Right cardiac atrium (tissue), 5 donors: ENCODE measurements around the gene LRP11. TPM values are rescaled to one million over a fixed set of nuclear protein-coding genes. Genes with fewer than 3 reads are reported as not detected.
A peak's percentile ranks its signal among the peaks of the same experiment; 100 is the strongest.
"Not testable (repeated sequence)": the region's sequence is repeated elsewhere in the genome, so short reads cannot be mapped to it uniquely, and the experiment has no call there.

Experiments used
- ATAC-seq, 2 donors: fragments of 200-7000 bp; cut with Tn5 transposase; one replicate each; pipeline versions ENCODE4 v1.8.0 to v1.9.1; 2020; ENCODE audit warnings: moderate library complexity in 2 of 2, mild to moderate bottlenecking in 1 of 2
- DNase-seq, 3 donors: peaks; one replicate each; pipeline ENCODE4 v3.0.0-alpha.2; 2020
- H3K27ac ChIP-seq: one replicate; pipeline ENCODE4 v1.5.1; 2013; ENCODE audit warnings: mild to moderate bottlenecking, low read length, control low read depth, moderate library complexity
- H3K27me3 ChIP-seq: one replicate; pipeline ENCODE4 v1.6.1; 2013; ENCODE audit not compliant: control insufficient read depth, insufficient read depth
- H3K4me1 ChIP-seq: one replicate; pipeline ENCODE4 v1.6.1; 2013; ENCODE audit warnings: low read length; ENCODE audit not compliant: control insufficient read depth, insufficient read depth
- H3K4me3 ChIP-seq: one replicate; pipeline ENCODE4 v1.5.1; 2013; ENCODE audit warnings: low read length, control low read depth
- H3K9me3 ChIP-seq: one replicate; pipeline ENCODE4 v1.6.1; 2013; ENCODE audit warnings: low read length; ENCODE audit not compliant: control insufficient read depth
- WGBS: extraction: QIAGEN DNeasy Blood & Tissue Kit; methylation state at CpG from one replicate; pipeline ENCODE4 v1.1.7; 2013; 5-methylcytosine and 5-hydroxymethylcytosine counted together
- intact Hi-C, 4 donors: fragments of 100-400 bp; cut with DNase I; formaldehyde crosslinking; loops; one replicate each; pipeline versions ENCODE4 v1.11.0 to v1.14.0; 2022 to 2023
- long read RNA-seq, 4 donors: library from polyadenylated mRNA; unstranded; transcript quantifications; one replicate each; pipeline ENCODE4 v2.0.0, GENCODE V29; 2020 to 2021
- polyA plus RNA-seq: library from polyadenylated mRNA; stranded (reverse); fragments of 200-250 nt; gene quantifications from one replicate; pipeline ENCODE4 v1.2.3, GENCODE V29; 2013
- total RNA-seq, 4 donors: library from RNA; stranded (reverse); fragmentation: NEBNext Ultra II Directional; extraction: Animal tissue kit (Norgen Biotek cat#: 25700); gene quantifications; one replicate each; pipeline ENCODE4 v1.2.1, GENCODE V29; 2021
- donor health status: healthy with polysubstance abuse.
- donor health status: DM: no; HTN: yes; CAD: no.
- donor health status: DM: no; HTN: no; CAD: no.
- donor health status: DM: no; HTN: yes; CAD: no; lungs with severe emphysema.
- donor health status: DM: yes; HTN: yes; CAD: no.

Gene LRP11, protein sequence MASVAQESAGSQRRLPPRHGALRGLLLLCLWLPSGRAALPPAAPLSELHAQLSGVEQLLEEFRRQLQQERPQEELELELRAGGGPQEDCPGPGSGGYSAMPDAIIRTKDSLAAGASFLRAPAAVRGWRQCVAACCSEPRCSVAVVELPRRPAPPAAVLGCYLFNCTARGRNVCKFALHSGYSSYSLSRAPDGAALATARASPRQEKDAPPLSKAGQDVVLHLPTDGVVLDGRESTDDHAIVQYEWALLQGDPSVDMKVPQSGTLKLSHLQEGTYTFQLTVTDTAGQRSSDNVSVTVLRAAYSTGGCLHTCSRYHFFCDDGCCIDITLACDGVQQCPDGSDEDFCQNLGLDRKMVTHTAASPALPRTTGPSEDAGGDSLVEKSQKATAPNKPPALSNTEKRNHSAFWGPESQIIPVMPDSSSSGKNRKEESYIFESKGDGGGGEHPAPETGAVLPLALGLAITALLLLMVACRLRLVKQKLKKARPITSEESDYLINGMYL
- total RNA-seq: 10 to 100 TPM; 16.8 to 36.6 (median 23.5) TPM
- polyA plus RNA-seq: 11.5 TPM
- long read RNA-seq, donor 1, transcript LRP11-201 (7 exons, 3,260 nt): major isoform, 7 of 36 reads
- long read RNA-seq, donor 1, partial matches to known transcripts: 20 of 36 reads
- long read RNA-seq, donor 1, other reads (novel, unspliced or antisense): 9 of 36 reads
- long read RNA-seq, donor 2, transcript LRP11-201 (7 exons, 3,260 nt): major isoform, 13 of 26 reads
- long read RNA-seq, donor 2, partial matches to known transcripts: 5 of 26 reads
- long read RNA-seq, donor 2, other reads (novel, unspliced or antisense): 7 of 26 reads
- long read RNA-seq, donor 3, partial matches to known transcripts: 3 of 10 reads
- long read RNA-seq, donor 3, other reads (novel, unspliced or antisense): 3 of 10 reads
- long read RNA-seq, donor 4, transcript LRP11-201 (7 exons, 3,260 nt): major isoform, 7 of 15 reads
- long read RNA-seq, donor 4, partial matches to known transcripts: 3 of 15 reads
- long read RNA-seq, donor 4, other reads (novel, unspliced or antisense): 5 of 15 reads

DNA sequence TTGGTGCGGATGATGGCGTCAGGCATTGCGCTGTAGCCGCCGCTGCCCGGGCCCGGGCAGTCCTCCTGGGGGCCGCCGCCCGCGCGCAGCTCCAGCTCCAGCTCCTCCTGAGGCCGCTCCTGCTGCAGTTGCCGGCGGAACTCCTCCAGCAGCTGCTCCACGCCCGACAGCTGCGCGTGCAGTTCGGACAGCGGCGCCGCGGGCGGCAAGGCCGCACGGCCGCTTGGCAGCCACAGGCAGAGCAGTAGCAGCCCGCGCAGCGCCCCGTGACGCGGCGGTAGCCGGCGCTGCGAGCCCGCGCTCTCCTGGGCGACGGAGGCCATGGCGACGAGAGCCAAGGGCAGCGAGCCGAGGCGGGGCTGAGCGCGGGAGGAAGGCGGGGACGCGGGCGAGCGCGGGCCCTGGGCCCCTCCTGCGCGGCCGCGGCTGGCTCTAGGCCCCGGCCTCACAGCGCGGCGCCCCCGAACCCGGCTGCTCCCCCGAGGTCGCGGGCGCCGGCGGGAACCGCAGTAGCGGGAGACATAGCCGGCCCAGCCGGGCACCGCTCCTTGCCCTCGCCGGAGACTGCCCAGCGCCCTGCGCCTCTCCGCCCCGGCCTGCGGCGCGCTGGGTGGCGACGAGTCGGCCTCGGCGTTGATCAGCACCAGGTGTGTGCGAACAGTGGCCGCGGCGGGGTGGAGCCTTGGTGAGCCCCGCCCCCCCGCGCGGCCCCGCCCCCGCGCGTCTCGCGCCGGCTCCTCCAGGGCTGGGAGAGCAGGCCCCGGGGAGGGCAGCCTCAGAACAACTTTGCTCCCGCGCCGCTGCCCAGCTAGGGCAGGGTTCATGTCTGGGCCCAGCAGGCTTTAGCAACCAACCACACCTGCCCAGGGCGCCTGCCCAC, at the start of gene LRP11:
Gene LRP11, minus strand, starts transcription at position 662 of the 880 bp plus-strand sequence. Its CDS starts 339 bp downstream, at position 323.
- Histone ChIP-seq H3K27me3 (no peaks in the 10 kb centered on the region), H3K4me1 (no peaks in the 10 kb centered on the region), H3K9me3 (no peaks in the 10 kb centered on the region), H3K4me3 (peak within 1 kb of the TSS; percentile 77), H3K27ac (peak within 1 kb of the TSS; percentile 90)
- ATAC-seq (peak; percentile 95 to 96), DNase-seq (peak; percentile 81 to 94 (median 92))
- intact Hi-C loops: no loop called here
- WGBS: under 1% methylated on average over 110 of the region's 110 CpGs

DNA sequence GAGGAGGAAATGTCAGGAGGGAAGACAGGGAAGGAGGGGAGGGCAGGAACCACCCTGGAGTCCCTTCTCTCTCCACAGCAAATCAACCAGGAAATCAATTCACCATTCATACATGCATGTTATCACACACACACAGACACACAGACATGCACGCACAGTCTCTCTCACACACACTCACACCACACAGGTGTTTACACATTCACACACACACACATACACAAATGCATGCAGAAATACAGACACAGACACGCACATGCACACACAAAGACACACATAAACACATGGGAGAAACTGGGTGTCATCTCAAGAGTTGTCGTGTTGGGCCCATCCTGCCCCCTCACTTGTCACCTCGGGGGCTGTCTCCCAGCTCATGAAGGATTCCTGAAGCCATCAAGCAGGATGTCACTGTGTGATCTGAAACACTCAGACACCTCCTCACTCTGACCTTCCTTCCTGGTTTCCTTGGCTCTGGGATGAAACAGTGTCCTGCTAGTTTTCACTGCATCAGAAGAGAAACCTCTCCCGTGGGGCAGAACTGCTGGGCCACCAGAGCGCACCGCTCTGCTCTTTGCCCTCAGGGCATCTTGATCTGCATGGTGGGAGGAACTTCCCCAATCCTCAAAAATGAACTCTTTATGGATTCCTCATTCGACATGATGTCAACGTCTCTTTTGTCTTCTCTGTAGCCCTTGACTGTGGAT, 49.5 kb upstream of the LRP11 start:
- intact Hi-C loops: no loop called here
- 59% methylated on average over 9 of the region's 9 CpGs for WGBS
- Histone ChIP-seq H3K4me1 (no peaks in the 10 kb centered on the region), H3K9me3 (no peaks in the 10 kb centered on the region), H3K4me3 (no peak overlapping the region), H3K27ac (no peak overlapping the region), H3K27me3 (no peaks in the 10 kb centered on the region)
- ATAC-seq (no peak), DNase-seq (no peak)

DNA sequence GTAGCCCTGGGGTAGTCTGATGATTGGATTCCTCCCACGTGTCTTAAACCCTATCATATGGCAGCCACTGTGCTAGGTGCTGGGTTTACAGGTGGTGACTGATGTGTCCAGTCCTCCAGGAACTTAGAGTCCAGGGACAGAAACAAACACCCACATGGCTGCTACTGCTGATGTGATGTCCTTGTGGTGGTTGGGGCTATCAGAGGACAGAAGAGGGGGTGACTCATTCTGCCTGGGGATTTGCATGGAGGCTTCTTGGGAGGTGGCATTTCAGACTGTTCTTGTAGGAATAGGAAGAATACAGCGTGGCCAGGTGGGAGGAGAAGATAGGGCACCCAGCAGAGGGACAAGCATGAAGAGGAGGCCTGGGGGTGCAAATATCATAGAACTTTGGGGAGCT, 48.9 kb upstream of the LRP11 start:
- Histone ChIP-seq H3K27me3 (no peaks in the 10 kb centered on the region), H3K4me1 (no peaks in the 10 kb centered on the region), H3K27ac (no peak overlapping the region), H3K4me3 (no peak overlapping the region), H3K9me3 (no peaks in the 10 kb centered on the region)
- DNase-seq: no peak
- WGBS: 84% methylated on average over 2 of the region's 2 CpGs
- intact Hi-C loops: no loop called here
- ATAC-seq: no peak

DNA sequence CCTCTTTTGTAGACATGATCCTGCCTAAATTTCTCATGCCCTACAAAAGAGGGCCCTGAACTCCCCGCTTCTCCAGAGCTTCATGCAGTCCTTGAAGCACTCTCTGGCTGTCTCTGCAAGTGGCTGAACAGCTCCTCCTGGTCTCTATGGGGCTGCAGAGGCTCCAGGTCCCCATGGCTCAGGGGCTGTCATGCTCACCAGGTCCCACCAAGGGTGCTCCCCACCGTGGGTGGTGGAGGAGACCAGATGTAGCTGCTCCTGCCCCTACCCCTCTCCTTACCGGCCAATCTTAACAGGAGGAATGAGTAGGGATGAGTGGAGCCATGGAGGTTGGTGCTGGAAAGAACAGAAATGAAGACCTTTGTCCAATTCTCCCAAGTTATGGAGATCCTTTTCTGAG, 48.5 kb upstream of the LRP11 start:
- intact Hi-C loops, ATAC-seq, H3K27me3 ChIP-seq, H3K9me3 ChIP-seq, DNase-seq, H3K4me3 ChIP-seq, H3K4me1 ChIP-seq, H3K27ac ChIP-seq: not testable (repeated sequence)
- WGBS: 82% methylated on average over 3 of the region's 3 CpGs

DNA sequence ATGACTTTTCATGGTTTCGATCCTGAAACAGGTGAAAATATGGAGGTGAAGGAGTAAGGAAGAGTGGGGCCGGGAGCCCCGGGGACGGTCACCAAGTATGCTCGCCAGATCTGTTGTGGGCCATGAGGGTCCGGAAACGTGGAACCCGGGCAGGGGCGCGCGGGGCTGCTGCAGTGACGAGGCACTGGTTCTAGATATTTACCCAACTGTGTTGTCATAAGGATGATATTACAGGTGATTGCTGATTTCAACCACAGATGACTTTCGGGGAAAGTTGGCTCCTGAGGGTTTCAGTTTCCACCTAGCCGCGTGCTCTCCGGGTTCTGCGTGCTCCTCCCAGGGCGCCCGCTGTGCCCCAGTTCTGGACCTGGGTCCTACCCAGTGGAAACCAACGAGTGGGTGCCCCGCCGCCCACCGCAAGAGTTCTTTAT, 46.6 kb upstream of the LRP11 start:
- ATAC-seq (no peak), DNase-seq (no peak)
- WGBS: 95% methylated on average over 23 of the region's 23 CpGs
- Histone ChIP-seq H3K4me3 (no peak overlapping the region), H3K9me3 (no peaks in the 10 kb centered on the region), H3K4me1 (peaks cover 3% of the 10 kb centered on the region), H3K27ac (no peak overlapping the region), H3K27me3 (no peaks in the 10 kb centered on the region)
- intact Hi-C loops: no loop called here

DNA sequence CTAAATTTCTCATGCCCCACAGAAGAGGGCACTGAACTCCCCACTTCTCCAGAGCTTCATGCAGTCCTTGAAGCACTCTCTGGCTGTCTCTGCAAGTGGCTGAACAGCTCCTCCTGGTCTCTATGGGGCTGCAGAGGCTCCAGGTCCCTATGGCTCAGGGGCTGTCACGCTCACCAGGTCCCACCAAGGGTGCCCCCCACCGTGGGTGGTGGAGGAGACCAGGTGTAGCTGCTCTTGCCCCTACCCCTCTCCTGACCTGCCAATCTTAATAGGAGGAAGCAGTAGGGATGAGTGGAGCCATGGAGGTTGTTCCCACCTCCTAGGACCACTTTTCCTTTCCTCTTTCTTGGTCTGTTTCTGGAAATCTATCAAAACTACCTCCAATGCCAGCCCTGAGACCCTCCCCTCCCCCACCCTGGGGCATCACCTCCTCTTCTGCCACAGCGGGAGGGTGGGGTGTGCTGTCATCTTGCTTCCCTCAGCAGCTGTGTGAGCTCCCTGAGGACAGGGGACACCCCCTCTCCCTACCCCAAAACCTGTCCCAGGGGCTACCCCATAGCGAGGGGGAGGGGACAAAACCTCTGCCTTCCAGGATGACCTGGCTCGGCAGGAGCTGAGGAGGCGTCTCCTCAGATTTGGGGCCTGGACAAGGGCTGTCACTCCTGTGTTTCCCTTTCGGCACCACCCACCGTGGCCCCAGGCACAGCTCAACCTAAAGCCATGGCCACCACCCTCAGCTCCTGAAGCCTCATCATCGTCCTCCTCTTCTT, 45.7 kb upstream of the LRP11 start:
- no peak overlapping the region for H3K4me3 ChIP-seq
- ATAC-seq (peak in 1 of 2 donors; percentile 11), DNase-seq (peak in 1 of 3 donors; percentile 51)
- H3K4me1 ChIP-seq: peaks cover 3% of the 10 kb centered on the region
- H3K27ac ChIP-seq: no peak overlapping the region
- WGBS: 91% methylated on average over 9 of the region's 9 CpGs
- H3K27me3 ChIP-seq: no peaks in the 10 kb centered on the region
- no peaks in the 10 kb centered on the region for H3K9me3 ChIP-seq
- intact Hi-C loops: no loop called here

DNA sequence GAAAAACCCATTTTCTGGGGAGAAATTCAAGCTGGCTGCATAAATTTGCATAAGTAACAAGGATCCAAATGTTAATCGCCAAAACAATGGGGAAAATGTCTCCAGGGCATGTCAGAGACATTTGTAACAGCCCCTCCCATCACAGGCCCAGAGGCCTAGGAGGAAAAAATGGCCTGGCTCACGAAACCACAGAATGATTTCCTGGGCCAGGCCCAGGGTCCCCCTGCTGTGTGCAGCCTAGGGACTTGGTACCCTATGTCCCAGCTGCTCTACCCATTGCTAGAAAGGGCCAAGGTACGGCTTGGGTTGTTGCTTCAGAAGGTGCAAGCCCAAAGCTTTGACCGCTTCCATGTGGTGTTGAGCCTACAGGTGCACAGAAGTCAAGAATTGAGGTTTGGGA, 44.3 kb upstream of the LRP11 start:
- WGBS: 80% methylated on average over 4 of the region's 4 CpGs
- H3K9me3 ChIP-seq, DNase-seq, H3K27ac ChIP-seq, intact Hi-C loops, H3K27me3 ChIP-seq, H3K4me3 ChIP-seq, ATAC-seq, H3K4me1 ChIP-seq: not testable (repeated sequence)

DNA sequence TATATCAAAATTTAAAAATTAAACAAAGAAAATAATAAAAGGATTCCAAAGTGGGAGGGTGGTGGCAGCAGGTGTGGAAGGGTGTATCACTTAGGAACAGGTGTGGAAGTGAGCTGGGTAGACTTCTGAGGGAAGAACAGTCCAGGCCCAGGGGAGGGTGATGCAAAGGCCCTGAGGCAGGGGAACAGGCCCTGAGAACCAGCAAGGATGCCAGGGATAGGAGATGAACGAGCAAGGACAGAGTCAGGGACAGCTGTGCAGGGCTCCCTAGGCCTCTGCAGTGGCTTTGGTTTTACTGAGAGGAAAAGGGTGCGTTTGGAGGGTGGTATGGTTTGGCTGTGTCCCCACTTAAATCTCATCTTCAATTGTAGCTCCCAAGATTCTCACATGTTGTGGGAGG, 43.2 kb upstream of the LRP11 start:
- intact Hi-C loops: no loop called here
- WGBS: 87% methylated on average over 2 of the region's 2 CpGs
- H3K27ac ChIP-seq: no peak overlapping the region
- DNase-seq (no peak), ATAC-seq (no peak)
- no peak overlapping the region for H3K4me3 ChIP-seq
- peaks cover 3% of the 10 kb centered on the region for H3K4me1 ChIP-seq
- H3K27me3 ChIP-seq: no peaks in the 10 kb centered on the region
- H3K9me3 ChIP-seq: no peaks in the 10 kb centered on the region

DNA sequence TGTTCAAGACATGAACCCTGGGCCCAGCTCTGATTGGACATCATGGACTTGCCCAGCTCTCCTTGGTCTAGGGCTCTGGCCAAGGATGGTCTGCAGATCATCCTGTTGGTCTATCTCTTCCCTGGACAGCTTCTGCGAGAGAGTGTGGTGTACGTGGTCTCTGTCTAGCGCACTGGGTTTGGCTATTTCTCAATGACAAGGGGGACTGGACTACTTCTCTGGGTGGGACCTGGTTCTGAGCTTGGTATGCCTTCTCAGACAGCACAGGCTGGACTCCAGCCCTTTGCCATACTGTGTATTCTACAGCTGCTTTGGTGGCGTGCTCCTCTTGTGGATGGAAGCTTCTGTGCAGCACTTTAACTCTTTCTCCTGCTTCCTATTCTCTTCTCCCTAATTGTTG, 42.2 kb upstream of the LRP11 start:
- 96% methylated on average over 4 of the region's 4 CpGs for WGBS
- Histone ChIP-seq H3K27ac (no peak overlapping the region), H3K9me3 (no peaks in the 10 kb centered on the region), H3K27me3 (no peaks in the 10 kb centered on the region), H3K4me3 (no peak overlapping the region), H3K4me1 (peaks cover 3% of the 10 kb centered on the region)
- intact Hi-C loops: no loop called here
- ATAC-seq: no peak
- DNase-seq: no peak
